Measurements from ENCODE around the gene ARHGAP29. TPM values are rescaled to one million over a fixed set of nuclear protein-coding genes. Genes with fewer than 3 reads are reported as not detected.

Gene ARHGAP29
- total and polyA plus RNA-seq, 10 of the 15 experiments (the other 5 are each of a cell fraction or from before 2014, with no cell fraction given), result under 0.01 to 0.43 (median 0.10) TPM; not detected in 4

GRCh38 chr1:94132111-94132510, 105.3 kb downstream of the ARHGAP29 start:
- Histone ChIP-seq H3K4me1 (ENCODE audit: control insufficient read depth, insufficient read depth, low read length) (no peaks in the 10 kb centered on the region), H3K27me3 (replicated peaks in 1 of 2; ENCODE audit: control insufficient read depth in 2 of 2, insufficient read depth in 2 of 2, low read length in 1 of 2) (no peaks in the 10 kb centered on the region; a peak in 1 of 4 replicates), H3K27ac (ENCODE audit: control insufficient read depth, insufficient read depth) (no peak overlapping the region), H3K4me2 (ENCODE audit: control insufficient read depth, insufficient read depth) (no peak overlapping the region), H3K4me3 (no peak overlapping the region), H3K36me3 (ENCODE audit: control insufficient read depth in 2 of 2, insufficient read depth in 2 of 2, low read length in 1 of 2) (no peaks in the 10 kb centered on the region), H3K79me2 (ENCODE audit: control insufficient read depth, insufficient read depth, low read length) (no peaks in the 10 kb centered on the region), H2AFZ (ENCODE audit: control insufficient read depth, low read depth, low read length) (no peak overlapping the region), H3K9me3 (replicated peaks; ENCODE audit: control insufficient read depth, insufficient read depth, low read length) (no peaks in the 10 kb centered on the region; the same call in 2 of the 3 replicates), H3K9ac (ENCODE audit: control insufficient read depth, insufficient read depth, low read length) (no peak overlapping the region), H4K20me1 (ENCODE audit: control insufficient read depth, insufficient read depth) (no peaks in the 10 kb centered on the region)
- intact Hi-C loops (cut with micrococcal nuclease; ENCODE audit: unreplicated experiment) (no loop called here), in situ Hi-C loops (cut with MboI) (no loop called here)
- DNase-seq (ENCODE audit: low read depth, low spot score) (no peak), ATAC-seq (no peak), FAIRE-seq (no peak)
- RAD21 ChIA-PET (ENCODE audit: unreplicated experiment), result no interaction called here
- BruUV-seq (replicated peaks), result no TSS peak
- SMC1A ChIA-PET (ENCODE audit: uncharacterized antibody, unreplicated experiment), result no interaction called here
- CTCF ChIA-PET, result interaction anchor here (0.8 kb wide), 1 partner anchor 96 kb away, joined by 3 read pairs; no protein-coding TSS in a partner anchor
- 50% methylated on average over 5 of the region's 5 CpGs for WGBS (ENCODE audit: insufficient coverage, insufficient replicate concordance, low lambda C conversion rate, missing lambda C conversion rate)
- POLR2A ChIA-PET, result no interaction called here
- TF ChIP-seq IKZF2 (IDR thresholded peaks at IDR 0.05), result no peak
- no peak for TF ChIP-seq NFXL1 (IDR thresholded peaks at IDR 0.05; ENCODE audit: borderline replicate concordance)
- TF ChIP-seq ATF7 (IDR thresholded peaks at IDR 0.05; ENCODE audit: low read depth), result no peak
- TF ChIP-seq TARDBP (IDR thresholded peaks at IDR 0.05; ENCODE audit: borderline replicate concordance), result no peak
- no peak for TF ChIP-seq POLR2A (IDR thresholded peaks at IDR 0.05; ENCODE audit: low read depth, low read length)
- TF ChIP-seq YY1 (IDR thresholded peaks at IDR 0.05; ENCODE audit: low read depth, low read length), result no peak
- TF ChIP-seq RELB (IDR thresholded peaks at IDR 0.05; ENCODE audit: low read depth), result no peak
- no peak for TF ChIP-seq BRCA1 (IDR thresholded peaks at IDR 0.05; ENCODE audit: low read depth, low read length)

All from GM12878 (cell line).